ENCODE results near the gene IGFBP7. TPM values are rescaled to one million over a fixed set of nuclear protein-coding genes. Genes with fewer than 3 reads are reported as not detected.

The IGFBP7 gene
- 862 TPM for total RNA-seq
- long read RNA-seq, transcript IGFBP7-201 (5 exons, 1,427 nt) = major isoform, 452 of 467 reads
- long read RNA-seq, partial matches to known transcripts = 6 of 467 reads
- long read RNA-seq, other reads (novel, unspliced or antisense) = 6 of 467 reads

- peak; percentile 94 for ATAC-seq
- intact Hi-C loops (cut with DNase I) = loop anchor here (2.0 kb wide), 1 partner anchor 67 kb away; no protein-coding TSS in a partner anchor
- DNase-seq (ENCODE audit: missing footprints) = peak; percentile 84
These were observed at the start of gene IGFBP7 for GRCh38 chr4:57109847-57110639. IGFBP7 (minus strand) TSS chr4:57110385; CDS start chr4:57110351, 34 bp downstream.

GRCh38 chr4:57159866-57160265 lies 49.7 kb upstream of the IGFBP7 start:
- no peak for DNase-seq (ENCODE audit: missing footprints)
- no peak for ATAC-seq
- intact Hi-C loops (cut with DNase I) = loop anchor here (2.0 to 5.0 kb wide), 2 partner anchors 121 to 572 kb away; no protein-coding TSS in a partner anchor

GRCh38 chr4:57158762-57159161 lies 48.6 kb upstream of the IGFBP7 start:
- DNase-seq (ENCODE audit: missing footprints) (no peak), ATAC-seq (no peak)
- intact Hi-C loops (cut with DNase I) = loop anchor here (2.0 kb wide), 1 partner anchor 120 kb away; no protein-coding TSS in a partner anchor

- no peak for ATAC-seq
- intact Hi-C loops (cut with DNase I) = loop anchor here (2.0 kb wide), 1 partner anchor 119 kb away; no protein-coding TSS in a partner anchor
- DNase-seq (ENCODE audit: missing footprints) = no peak
These were observed 48.0 kb upstream of the IGFBP7 start for GRCh38 chr4:57158221-57158620.

- DNase-seq (ENCODE audit: missing footprints) (no peak), ATAC-seq (no peak)
- intact Hi-C loops (cut with DNase I) = loop anchor here (2.0 kb wide), 1 partner anchor 119 kb away; no protein-coding TSS in a partner anchor
These were observed 47.5 kb upstream of the IGFBP7 start for GRCh38 chr4:57157596-57158137.

- intact Hi-C loops (cut with DNase I) = no loop called here
- DNase-seq (ENCODE audit: missing footprints) (no peak), ATAC-seq (no peak)
These were observed 46.2 kb upstream of the IGFBP7 start for GRCh38 chr4:57156242-57156990.

- no peak for ATAC-seq
- intact Hi-C loops (cut with DNase I) = no loop called here
These were observed 44.7 kb upstream of the IGFBP7 start for GRCh38 chr4:57154926-57155325.

GRCh38 chr4:57154191-57154590 lies 44.0 kb upstream of the IGFBP7 start:
- no peak for DNase-seq (ENCODE audit: missing footprints)
- intact Hi-C loops (cut with DNase I) = no loop called here
- no peak for ATAC-seq

More at GRCh38 chr4:57154926-57155325, 44.7 kb upstream of the IGFBP7 start:
- no peak for DNase-seq (ENCODE audit: missing footprints)

GRCh38 chr4:57153207-57153606 lies 43.0 kb upstream of the IGFBP7 start:
- intact Hi-C loops (cut with DNase I) = no loop called here
- no peak for ATAC-seq
- DNase-seq (ENCODE audit: missing footprints) = no peak

- ATAC-seq (no peak), DNase-seq (ENCODE audit: missing footprints) (no peak)
- intact Hi-C loops (cut with DNase I) = no loop called here
These were observed 41.3 kb upstream of the IGFBP7 start for GRCh38 chr4:57151481-57151880.

GRCh38 chr4:57149833-57150232 lies 39.6 kb upstream of the IGFBP7 start:
- no peak for DNase-seq (ENCODE audit: missing footprints)
- ATAC-seq = no peak
- intact Hi-C loops (cut with DNase I) = no loop called here

GRCh38 chr4:57148831-57149505 lies 38.8 kb upstream of the IGFBP7 start:
- DNase-seq (ENCODE audit: missing footprints) (no peak), ATAC-seq (no peak)
- intact Hi-C loops (cut with DNase I) = no loop called here

GRCh38 chr4:57148177-57148576 lies 38.0 kb upstream of the IGFBP7 start:
- DNase-seq (ENCODE audit: missing footprints) (no peak), ATAC-seq (no peak)
- intact Hi-C loops (cut with DNase I) = no loop called here

- ATAC-seq (peak; percentile 52), DNase-seq (ENCODE audit: missing footprints) (no peak)
- intact Hi-C loops (cut with DNase I) = no loop called here
These were observed 37.3 kb upstream of the IGFBP7 start for GRCh38 chr4:57147335-57148060.

- DNase-seq (ENCODE audit: missing footprints) (no peak), ATAC-seq (no peak)
- intact Hi-C loops (cut with DNase I) = no loop called here
These were observed 36.3 kb upstream of the IGFBP7 start for GRCh38 chr4:57146444-57146843.

- no peak for ATAC-seq
- intact Hi-C loops (cut with DNase I) = no loop called here
- no peak for DNase-seq (ENCODE audit: missing footprints)
These were observed 34.3 kb upstream of the IGFBP7 start for GRCh38 chr4:57144466-57144865.

- intact Hi-C loops (cut with DNase I) = no loop called here
- DNase-seq (ENCODE audit: missing footprints) (no peak), ATAC-seq (no peak)
These were observed 29.6 kb upstream of the IGFBP7 start for GRCh38 chr4:57139783-57140182.

GRCh38 chr4:57137261-57137660 lies 27.1 kb upstream of the IGFBP7 start:
- no peak for DNase-seq (ENCODE audit: missing footprints)
- intact Hi-C loops (cut with DNase I) = no loop called here
- ATAC-seq = no peak

All from Right ventricle myocardium inferior (tissue), 1 donor.